PC-9 (cell line): Measurements from ENCODE around the gene DDI1. TPM values are rescaled to one million over a fixed set of nuclear protein-coding genes. Genes with fewer than 3 reads are reported as not detected.

Experiments used
- BruUV-seq: library from RNA; stranded (reverse); fragments of 400-500 nt; replicated peaks from 2 replicates; lab custom pipeline; 2021; lab: Mats Ljungman, UMichigan
- CTCF ChIA-PET: fragments of 300-600 bp; sonication (Branson Sonifier 250); formaldehyde crosslinking; loops from one replicate; lab custom pipeline; 2022; ENCODE audit warnings: antibody characterized with exemption; lab: Charles Lee
- POLR2A ChIA-PET: fragments of 300-600 bp; sonication (Branson Sonifier 250); formaldehyde crosslinking; loops from one replicate; lab custom pipeline; 2022; ENCODE audit warnings: antibody characterized with exemption; ENCODE audit not compliant: unreplicated experiment; lab: Charles Lee
- DNase-seq, 2 experiments: peaks; one replicate each; pipeline versions ENCODE4 v3.0.0 to v3.0.0-alpha.2; 2015 to 2022; ENCODE audit warnings: mixed read lengths in 1 of 2
- H2AFZ ChIP-seq: fragments of 200-600 bp; sonication (generic); 2 replicates; pipeline ENCODE4 v1.8.1; 2017; ENCODE audit warnings: antibody characterized with exemption
- H3F3A ChIP-seq: fragments of 200-600 bp; sonication (generic); 2 replicates; pipeline ENCODE4 v1.8.1; 2017; ENCODE audit warnings: antibody characterized with exemption, mild to moderate bottlenecking, low read depth; ENCODE audit not compliant: insufficient read depth
- H3K27ac ChIP-seq: fragments of 200-600 bp; sonication (generic); 2 replicates; pipeline ENCODE4 v1.6.1; 2016; ENCODE audit warnings: mixed run types
- H3K27me3 ChIP-seq: fragments of 200-600 bp; sonication (generic); 2 replicates; pipeline ENCODE4 v1.6.1; 2016; ENCODE audit warnings: low read depth, mixed run types; ENCODE audit not compliant: insufficient read depth
- H3K36me3 ChIP-seq: fragments of 200-600 bp; sonication (generic); 2 replicates; pipeline ENCODE4 v1.6.1; 2016; ENCODE audit warnings: low read depth, mixed run types
- H3K4me1 ChIP-seq: fragments of 200-600 bp; sonication (generic); replicated peaks from 2 replicates; pipeline ENCODE4 v1.6.1; 2016; ENCODE audit warnings: mixed run types; ENCODE audit not compliant: insufficient read depth
- H3K4me2 ChIP-seq: fragments of 200-600 bp; sonication (generic); 2 replicates; pipeline ENCODE4 v1.6.1; 2017; ENCODE audit warnings: mixed run types
- H3K4me3 ChIP-seq: fragments of 200-600 bp; sonication (generic); 2 replicates; pipeline ENCODE4 v1.6.1; 2016; ENCODE audit warnings: mixed run types
- H3K79me2 ChIP-seq: fragments of 200-600 bp; sonication (generic); 2 replicates; pipeline ENCODE4 v1.6.1; 2017; ENCODE audit warnings: low read depth, mixed run types
- H3K9me2 ChIP-seq: fragments of 200-600 bp; sonication (generic); 2 replicates; pipeline ENCODE4 v1.8.1; 2017; ENCODE audit warnings: mild to moderate bottlenecking; ENCODE audit not compliant: insufficient read depth
- H3K9me3 ChIP-seq: fragments of 200-600 bp; sonication (generic); 2 replicates; pipeline ENCODE4 v1.8.1; 2016; ENCODE audit warnings: low read depth; ENCODE audit not compliant: insufficient read depth
- H4K20me1 ChIP-seq: fragments of 200-600 bp; sonication (generic); 2 replicates; pipeline ENCODE4 v1.8.1; 2017; ENCODE audit not compliant: insufficient read depth
- EZH2 ChIP-seq: fragments of 200-600 bp; sonication (generic); IDR thresholded peaks from 2 replicates; pipeline ENCODE4 v1.8.0; 2017; ENCODE audit warnings: antibody characterized with exemption, low read depth
- intact Hi-C: fragments of 100-400 bp; cut with micrococcal nuclease; formaldehyde crosslinking; loops from one replicate; pipeline ENCODE4 v1.10.0; 2022; ENCODE audit not compliant: unreplicated experiment
- total RNA-seq: library from RNA; stranded (reverse); gene quantifications from 2 replicates; pipeline ENCODE4 v1.2.3, GENCODE V29; 2021
- TF ChIP-seq, protein P1 (sequence below): fragments of 200-600 bp; sonication (generic); conservative IDR thresholded peaks from 2 replicates; pipeline ENCODE4 v1.6.1; 2017; ENCODE audit warnings: mixed run types, antibody characterized with exemption, mild to moderate bottlenecking, moderate library complexity

Gene DDI1
- total RNA-seq, 1 experiment from 2014 or later = not detected

GRCh38 chr11:104075706-104076105 lies 39.3 kb downstream of the DDI1 start:
- no peak for TF ChIP-seq EZH2
- TF ChIP-seq, protein P1, sequence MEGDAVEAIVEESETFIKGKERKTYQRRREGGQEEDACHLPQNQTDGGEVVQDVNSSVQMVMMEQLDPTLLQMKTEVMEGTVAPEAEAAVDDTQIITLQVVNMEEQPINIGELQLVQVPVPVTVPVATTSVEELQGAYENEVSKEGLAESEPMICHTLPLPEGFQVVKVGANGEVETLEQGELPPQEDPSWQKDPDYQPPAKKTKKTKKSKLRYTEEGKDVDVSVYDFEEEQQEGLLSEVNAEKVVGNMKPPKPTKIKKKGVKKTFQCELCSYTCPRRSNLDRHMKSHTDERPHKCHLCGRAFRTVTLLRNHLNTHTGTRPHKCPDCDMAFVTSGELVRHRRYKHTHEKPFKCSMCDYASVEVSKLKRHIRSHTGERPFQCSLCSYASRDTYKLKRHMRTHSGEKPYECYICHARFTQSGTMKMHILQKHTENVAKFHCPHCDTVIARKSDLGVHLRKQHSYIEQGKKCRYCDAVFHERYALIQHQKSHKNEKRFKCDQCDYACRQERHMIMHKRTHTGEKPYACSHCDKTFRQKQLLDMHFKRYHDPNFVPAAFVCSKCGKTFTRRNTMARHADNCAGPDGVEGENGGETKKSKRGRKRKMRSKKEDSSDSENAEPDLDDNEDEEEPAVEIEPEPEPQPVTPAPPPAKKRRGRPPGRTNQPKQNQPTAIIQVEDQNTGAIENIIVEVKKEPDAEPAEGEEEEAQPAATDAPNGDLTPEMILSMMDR = no peak
- H3K4me1 ChIP-seq = no peaks in the 10 kb centered on the region
- no peaks in the 10 kb centered on the region for H3K9me2 ChIP-seq
- H4K20me1 ChIP-seq = no peaks in the 10 kb centered on the region
- intact Hi-C loops = no loop called here
- no peaks in the 10 kb centered on the region for H3K36me3 ChIP-seq
- H2AFZ ChIP-seq = no peak overlapping the region
- no peak overlapping the region for H3K4me2 ChIP-seq
- ChIA-PET CTCF (no interaction called here), POLR2A (no interaction called here)
- H3K27ac ChIP-seq = no peak overlapping the region
- H3K79me2 ChIP-seq = no peaks in the 10 kb centered on the region
- DNase-seq = no peak
- H3K4me3 ChIP-seq = no peak overlapping the region
- no peaks in the 10 kb centered on the region for H3F3A ChIP-seq
- no peaks in the 10 kb centered on the region for H3K9me3 ChIP-seq
- no TSS peak for BruUV-seq
- H3K27me3 ChIP-seq = no peaks in the 10 kb centered on the region

- ChIA-PET CTCF (no interaction called here), POLR2A (no interaction called here)
- no peaks in the 10 kb centered on the region for H3F3A ChIP-seq
- H3K9me2 ChIP-seq = no peaks in the 10 kb centered on the region
- DNase-seq = no peak
- no peaks in the 10 kb centered on the region for H3K79me2 ChIP-seq
- no peak overlapping the region for H3K4me2 ChIP-seq
- H3K4me1 ChIP-seq = no peaks in the 10 kb centered on the region
- H3K9me3 ChIP-seq = no peaks in the 10 kb centered on the region
- H3K27me3 ChIP-seq = no peaks in the 10 kb centered on the region
- H4K20me1 ChIP-seq = no peaks in the 10 kb centered on the region
- H3K36me3 ChIP-seq = no peaks in the 10 kb centered on the region
- H3K4me3 ChIP-seq = no peak overlapping the region
- TF ChIP-seq, protein P1 = no peak
- TF ChIP-seq EZH2 = no peak
- H2AFZ ChIP-seq = no peak overlapping the region
- H3K27ac ChIP-seq = no peak overlapping the region
- BruUV-seq = no TSS peak
- intact Hi-C loops = no loop called here
Measured at GRCh38 chr11:104076455-104076854, 40.0 kb downstream of the DDI1 start.

- Histone ChIP-seq H3K4me3 (no peak overlapping the region), H3K9me2 (no peaks in the 10 kb centered on the region), H2AFZ (no peak overlapping the region), H3K9me3 (no peaks in the 10 kb centered on the region), H4K20me1 (no peaks in the 10 kb centered on the region), H3K79me2 (no peaks in the 10 kb centered on the region), H3K36me3 (no peaks in the 10 kb centered on the region), H3F3A (no peaks in the 10 kb centered on the region), H3K27me3 (no peaks in the 10 kb centered on the region), H3K4me1 (no peaks in the 10 kb centered on the region), H3K4me2 (no peak overlapping the region), H3K27ac (no peak overlapping the region)
- ChIA-PET POLR2A (no interaction called here), CTCF (no interaction called here)
- TF ChIP-seq, protein P1 = no peak
- TF ChIP-seq EZH2 = no peak
- no peak for DNase-seq
- intact Hi-C loops = no loop called here
- no TSS peak for BruUV-seq
Measured at GRCh38 chr11:104078245-104078644, 41.8 kb downstream of the DDI1 start.
